Upper lobe of left lung (tissue), 4 donors: ENCODE measurements around the gene KHNYN.

Experiments
- EP300 ChIP-seq, 4 donors: sonication (generic); formaldehyde crosslinking; IDR thresholded peaks; one replicate each; pipeline ENCODE4 v1.5.1; 2017; ENCODE audit warnings: antibody characterized with exemption in 4 of 4, control low read depth in 2 of 4
- POLR2A ChIP-seq, 4 donors: fragments of 450-650 bp; IDR thresholded peaks; one replicate each; pipeline ENCODE4 v1.5.1; 2016 to 2017; ENCODE audit warnings: antibody characterized with exemption in 4 of 4, mild to moderate bottlenecking in 2 of 4
- POLR2AphosphoS5 ChIP-seq, 2 donors: sonication (generic); formaldehyde crosslinking; IDR thresholded peaks; one replicate each; pipeline ENCODE4 v1.5.1; 2017; ENCODE audit warnings: antibody characterized with exemption in 2 of 2
- TF ChIP-seq, protein P1 (sequence below), 6 experiments: fragments of 450-650 bp in 4 of 6; fragments of 200-600 bp in 2 of 6; sonication (generic) in 2 of 6; IDR thresholded peaks; one replicate each; pipeline ENCODE4 v1.5.1; 2016 to 2019; ENCODE audit warnings: antibody characterized with exemption in 6 of 6

GRCh38 chr14:24439830-24440605 lies 10.3 kb downstream of the KHNYN start:
- TF ChIP-seq, protein P1, sequence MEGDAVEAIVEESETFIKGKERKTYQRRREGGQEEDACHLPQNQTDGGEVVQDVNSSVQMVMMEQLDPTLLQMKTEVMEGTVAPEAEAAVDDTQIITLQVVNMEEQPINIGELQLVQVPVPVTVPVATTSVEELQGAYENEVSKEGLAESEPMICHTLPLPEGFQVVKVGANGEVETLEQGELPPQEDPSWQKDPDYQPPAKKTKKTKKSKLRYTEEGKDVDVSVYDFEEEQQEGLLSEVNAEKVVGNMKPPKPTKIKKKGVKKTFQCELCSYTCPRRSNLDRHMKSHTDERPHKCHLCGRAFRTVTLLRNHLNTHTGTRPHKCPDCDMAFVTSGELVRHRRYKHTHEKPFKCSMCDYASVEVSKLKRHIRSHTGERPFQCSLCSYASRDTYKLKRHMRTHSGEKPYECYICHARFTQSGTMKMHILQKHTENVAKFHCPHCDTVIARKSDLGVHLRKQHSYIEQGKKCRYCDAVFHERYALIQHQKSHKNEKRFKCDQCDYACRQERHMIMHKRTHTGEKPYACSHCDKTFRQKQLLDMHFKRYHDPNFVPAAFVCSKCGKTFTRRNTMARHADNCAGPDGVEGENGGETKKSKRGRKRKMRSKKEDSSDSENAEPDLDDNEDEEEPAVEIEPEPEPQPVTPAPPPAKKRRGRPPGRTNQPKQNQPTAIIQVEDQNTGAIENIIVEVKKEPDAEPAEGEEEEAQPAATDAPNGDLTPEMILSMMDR (IDR thresholded peaks at IDR 0.05), result no peak
- TF ChIP-seq POLR2A (IDR thresholded peaks at IDR 0.05) (peak in 1 of 4 donors; percentile 22), POLR2AphosphoS5 (IDR thresholded peaks at IDR 0.05) (no peak), EP300 (IDR thresholded peaks at IDR 0.05) (no peak)
